HEK293 (cell line): ENCODE measurements around the gene ICAM1.
A peak's percentile ranks its signal among the peaks of the same experiment; 100 is the strongest.

ENCODE experiments used
- CTCF ChIA-PET: fragments of 350-600 bp; formaldehyde crosslinking; extraction: SDS; loops from one replicate; lab custom pipeline; 2021; ENCODE audit warnings: antibody characterized with exemption; lab: Yijun Ruan, JAX
- POLR2A ChIA-PET: fragments of 300-600 bp; formaldehyde crosslinking; extraction: SDS; loops from one replicate; lab custom pipeline; 2020; ENCODE audit warnings: antibody characterized with exemption, inconsistent platforms; lab: Yijun Ruan, JAX
- H3K27ac ChIP-seq: fragments of 200-500 bp; sonication (Bioruptor generic); 2 replicates; pipeline ENCODE4 v1.5.1; 2014; ENCODE audit warnings: low read depth, low read length, control low read depth, inconsistent platforms; ENCODE audit errors: extremely low read depth
- H3K36me3 ChIP-seq, 2 experiments: fragments of 200-500 bp in 1 of 2; sonication (Bioruptor generic) in 1 of 2; 1 replicate in 1 of 2; 2 replicates in 1 of 2; pipeline ENCODE4 v1.5.1; 2014 to 2017; ENCODE audit warnings: inconsistent platforms in 2 of 2, low read length in 2 of 2; ENCODE audit not compliant: control insufficient read depth in 2 of 2, insufficient read depth in 1 of 2
- H3K4me1 ChIP-seq: fragments of 200-500 bp; sonication (Bioruptor generic); 2 replicates; pipeline ENCODE4 v1.5.1; 2014; ENCODE audit warnings: mild to moderate bottlenecking, low read length, inconsistent platforms; ENCODE audit not compliant: control insufficient read depth, insufficient read depth
- H3K4me3 ChIP-seq: 2 replicates; pipeline ENCODE4 v1.5.1; 2011; ENCODE audit warnings: low read depth, mild to moderate bottlenecking, control low read depth, low read length, moderate library complexity
- H3K9me3 ChIP-seq: fragments of 200-500 bp; sonication (Bioruptor generic); 2 replicates; pipeline ENCODE4 v1.5.1; 2014; ENCODE audit warnings: low read depth, low read length, inconsistent platforms; ENCODE audit not compliant: control insufficient read depth, insufficient read depth
- ATF2 ChIP-seq: fragments of 450-650 bp; formaldehyde crosslinking; IDR thresholded peaks from 2 replicates; pipeline ENCODE4 v1.5.1; 2016; ENCODE audit warnings: missing biosample characterization, missing genetic modification characterization, low read depth
- EGR2 ChIP-seq: fragments of 450-650 bp; formaldehyde crosslinking; IDR thresholded peaks from 2 replicates; pipeline ENCODE4 v1.5.1; 2016; ENCODE audit warnings: low read depth, missing biosample characterization, missing genetic modification characterization
- GLIS1 ChIP-seq: fragments of 450-650 bp; formaldehyde crosslinking; IDR thresholded peaks from 2 replicates; pipeline ENCODE4 v1.5.1; 2016; ENCODE audit warnings: missing biosample characterization, missing genetic modification characterization
- GLIS2 ChIP-seq: fragments of 450-650 bp; formaldehyde crosslinking; IDR thresholded peaks from 2 replicates; pipeline ENCODE4 v1.5.1; 2016; ENCODE audit warnings: missing biosample characterization, missing genetic modification characterization
- MYNN ChIP-seq: fragments of 450-650 bp; formaldehyde crosslinking; IDR thresholded peaks from 2 replicates; pipeline ENCODE4 v1.5.1; 2016; ENCODE audit warnings: missing biosample characterization, missing genetic modification characterization, borderline replicate concordance
- PATZ1 ChIP-seq: fragments of 450-650 bp; formaldehyde crosslinking; IDR thresholded peaks from 2 replicates; pipeline ENCODE4 v1.5.1; 2016; ENCODE audit warnings: missing biosample characterization, missing genetic modification characterization
- PRDM1 ChIP-seq: fragments of 450-650 bp; formaldehyde crosslinking; IDR thresholded peaks from 2 replicates; pipeline ENCODE4; 2016; ENCODE audit warnings: missing biosample characterization, missing genetic modification characterization
- PRDM10 ChIP-seq: fragments of 450-650 bp; formaldehyde crosslinking; IDR thresholded peaks from 2 replicates; pipeline ENCODE4 v1.5.1; 2016; ENCODE audit warnings: missing biosample characterization, missing genetic modification characterization
- TSHZ1 ChIP-seq: fragments of 450-650 bp; formaldehyde crosslinking; IDR thresholded peaks from 2 replicates; pipeline ENCODE4 v1.5.1; 2016; ENCODE audit warnings: missing biosample characterization, missing genetic modification characterization, borderline replicate concordance
- WT1 ChIP-seq: fragments of 450-650 bp; formaldehyde crosslinking; IDR thresholded peaks from 2 replicates; pipeline ENCODE4 v1.5.1; 2016; ENCODE audit warnings: missing biosample characterization, missing genetic modification characterization
- ZBTB1 ChIP-seq: fragments of 450-650 bp; formaldehyde crosslinking; IDR thresholded peaks from 2 replicates; pipeline ENCODE4 v1.5.1; 2016; ENCODE audit warnings: missing biosample characterization, missing genetic modification characterization
- ZBTB21 ChIP-seq: fragments of 450-650 bp; formaldehyde crosslinking; IDR thresholded peaks from 2 replicates; pipeline ENCODE4 v1.5.1; 2017; ENCODE audit warnings: missing biosample characterization, missing genetic modification characterization
- ZFP41 ChIP-seq: fragments of 450-650 bp; formaldehyde crosslinking; IDR thresholded peaks from 2 replicates; pipeline ENCODE4 v1.5.1; 2016; ENCODE audit warnings: missing biosample characterization, missing genetic modification characterization, borderline replicate concordance
- ZNF10 ChIP-seq: fragments of 450-650 bp; formaldehyde crosslinking; IDR thresholded peaks from 2 replicates; pipeline ENCODE4 v1.5.1; 2017; ENCODE audit warnings: missing biosample characterization, missing genetic modification characterization
- ZNF121 ChIP-seq: fragments of 450-650 bp; formaldehyde crosslinking; IDR thresholded peaks from 2 replicates; pipeline ENCODE4 v1.5.1; 2016; ENCODE audit warnings: missing biosample characterization, missing genetic modification characterization
- ZNF211 ChIP-seq: fragments of 450-650 bp; formaldehyde crosslinking; IDR thresholded peaks from 2 replicates; pipeline ENCODE4 v1.5.1; 2016; ENCODE audit warnings: low read depth, missing biosample characterization, missing genetic modification characterization
- ZNF23 ChIP-seq: fragments of 450-650 bp; formaldehyde crosslinking; IDR thresholded peaks from 2 replicates; pipeline ENCODE4 v1.5.1; 2016; ENCODE audit warnings: missing biosample characterization, missing genetic modification characterization, borderline replicate concordance
- ZNF280C ChIP-seq: fragments of 450-650 bp; formaldehyde crosslinking; IDR thresholded peaks from 2 replicates; pipeline ENCODE4 v1.5.1; 2016; ENCODE audit warnings: missing biosample characterization, missing genetic modification characterization
- ZNF302 ChIP-seq: fragments of 450-650 bp; formaldehyde crosslinking; IDR thresholded peaks from 2 replicates; pipeline ENCODE4 v1.5.1; 2016; ENCODE audit warnings: missing biosample characterization, missing genetic modification characterization, low read depth
- ZNF341 ChIP-seq: fragments of 450-650 bp; formaldehyde crosslinking; IDR thresholded peaks from 2 replicates; pipeline ENCODE4; 2016; ENCODE audit warnings: low read depth, missing biosample characterization, missing genetic modification characterization
- ZNF501 ChIP-seq: fragments of 450-650 bp; formaldehyde crosslinking; IDR thresholded peaks from 2 replicates; pipeline ENCODE4 v1.5.1; 2016; ENCODE audit warnings: missing biosample characterization, missing genetic modification characterization
- ZNF600 ChIP-seq: fragments of 450-650 bp; formaldehyde crosslinking; IDR thresholded peaks from 2 replicates; pipeline ENCODE4 v1.5.1; 2016; ENCODE audit warnings: missing biosample characterization, missing genetic modification characterization
- ZNF654 ChIP-seq: fragments of 450-650 bp; formaldehyde crosslinking; IDR thresholded peaks from 2 replicates; pipeline ENCODE4 v1.5.1; 2016; ENCODE audit warnings: low read depth, missing biosample characterization, missing genetic modification characterization
- ZNF658 ChIP-seq: fragments of 450-650 bp; formaldehyde crosslinking; IDR thresholded peaks from 2 replicates; pipeline ENCODE4; 2016; ENCODE audit warnings: missing biosample characterization, missing genetic modification characterization

Gene ICAM1

GRCh38 chr19:10318807-10319682, 48.1 kb downstream of the ICAM1 start:
- CTCF ChIA-PET, result interaction anchor here (0.6 to 0.9 kb wide), 2 partner anchors 30 to 60 kb away, joined by 3 read pairs; no protein-coding TSS in a partner anchor
- Histone ChIP-seq H3K4me3 (no peak overlapping the region), H3K9me3 (no peaks in the 10 kb centered on the region), H3K36me3 (peaks cover 18 to 78% of the 10 kb centered on the region in 2 experiments; a peak in 2 of 3 replicates), H3K4me1 (peaks cover 3% of the 10 kb centered on the region), H3K27ac (no peak overlapping the region)
- POLR2A ChIA-PET, result interaction anchor here (0.6 to 1.5 kb wide), 6 partner anchors 11 to 61 kb away, joined by 3 to 4 read pairs (median 4); partner anchors contain the start of genes ICAM5 and TYK2
- TF ChIP-seq ZNF658 (no peak), ZNF280C (tag by site-specific recombination) (no peak), ZNF302 (no peak), ZNF600 (peak; percentile 96), ZFP41 (tag by site-specific recombination) (no peak), ZBTB21 (no peak), ZNF121 (tag by site-specific recombination) (peak; percentile 86), WT1 (no peak), PATZ1 (0 out of 2 replicates have a peak, but pooled peaks have one; percentile 24), TSHZ1 (no peak), ZBTB1 (tag by site-specific recombination) (no peak), PRDM1 (tag by site-specific recombination) (no peak), EGR2 (tag by site-specific recombination) (no peak), GLIS2 (tag by site-specific recombination) (peak; percentile 40; the same call in 1 of the 2 replicates), ATF2 (tag by site-specific recombination) (no peak), ZNF23 (tag by site-specific recombination) (no peak), ZNF341 (tag by site-specific recombination) (no peak), ZNF10 (no peak), PRDM10 (tag by site-specific recombination) (peak; percentile 37; the same call in 1 of the 2 replicates), ZNF654 (no peak), ZNF501 (no peak), ZNF211 (no peak), MYNN (tag by site-specific recombination) (no peak), GLIS1 (tag by site-specific recombination) (0 out of 2 replicates have a peak, but pooled peaks have one; percentile 12)
